Adrenal gland (tissue), 5 donors: ENCODE data around the gene MECR.

ENCODE experiments used
- POLR2A ChIP-seq, 2 donors: fragments of 450-650 bp; IDR thresholded peaks; one replicate each; pipeline ENCODE4 v1.6.1; 2017; ENCODE audit warnings: antibody characterized with exemption in 2 of 2, mild to moderate bottlenecking in 2 of 2, moderate library complexity in 1 of 2
- TF ChIP-seq, protein P1 (sequence below), 6 experiments: fragments of 450-650 bp in 4 of 6; fragments of 200-600 bp in 2 of 6; sonication (generic) in 1 of 6; IDR thresholded peaks; 1 replicate in 5 of 6; 2 replicates in 1 of 6; pipeline versions ENCODE4 v1.5.1 to v1.8.0; 2016 to 2021; ENCODE audit warnings: antibody characterized with exemption in 6 of 6, mild to moderate bottlenecking in 2 of 6, moderate library complexity in 1 of 6
- donor health status: DM: no; HTN: no; CAD: no.

DNA sequence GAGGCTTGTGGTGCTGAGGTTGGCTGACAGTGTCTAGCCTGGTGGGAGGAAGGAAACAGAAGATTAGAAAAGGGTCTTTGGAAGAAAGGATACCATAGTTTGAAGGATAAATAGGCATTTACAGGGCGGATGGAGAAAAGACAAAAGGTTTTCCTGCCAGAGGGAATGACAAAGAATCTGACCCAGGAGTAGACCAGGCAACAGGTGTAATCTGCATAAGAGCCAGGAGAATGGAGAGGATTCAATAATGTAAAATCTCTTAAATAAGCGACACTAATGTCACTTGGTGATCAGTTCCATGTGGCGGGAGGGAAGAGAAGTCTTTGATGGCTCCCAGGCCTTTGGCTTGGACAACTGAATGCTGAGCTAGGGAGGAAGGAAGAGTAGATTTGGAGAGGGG, 9.4 kb downstream of the MECR start:
- TF ChIP-seq, protein P1, sequence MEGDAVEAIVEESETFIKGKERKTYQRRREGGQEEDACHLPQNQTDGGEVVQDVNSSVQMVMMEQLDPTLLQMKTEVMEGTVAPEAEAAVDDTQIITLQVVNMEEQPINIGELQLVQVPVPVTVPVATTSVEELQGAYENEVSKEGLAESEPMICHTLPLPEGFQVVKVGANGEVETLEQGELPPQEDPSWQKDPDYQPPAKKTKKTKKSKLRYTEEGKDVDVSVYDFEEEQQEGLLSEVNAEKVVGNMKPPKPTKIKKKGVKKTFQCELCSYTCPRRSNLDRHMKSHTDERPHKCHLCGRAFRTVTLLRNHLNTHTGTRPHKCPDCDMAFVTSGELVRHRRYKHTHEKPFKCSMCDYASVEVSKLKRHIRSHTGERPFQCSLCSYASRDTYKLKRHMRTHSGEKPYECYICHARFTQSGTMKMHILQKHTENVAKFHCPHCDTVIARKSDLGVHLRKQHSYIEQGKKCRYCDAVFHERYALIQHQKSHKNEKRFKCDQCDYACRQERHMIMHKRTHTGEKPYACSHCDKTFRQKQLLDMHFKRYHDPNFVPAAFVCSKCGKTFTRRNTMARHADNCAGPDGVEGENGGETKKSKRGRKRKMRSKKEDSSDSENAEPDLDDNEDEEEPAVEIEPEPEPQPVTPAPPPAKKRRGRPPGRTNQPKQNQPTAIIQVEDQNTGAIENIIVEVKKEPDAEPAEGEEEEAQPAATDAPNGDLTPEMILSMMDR (IDR thresholded peaks at IDR 0.05): no peak
- TF ChIP-seq POLR2A (IDR thresholded peaks at IDR 0.05): no peak
